Tibial nerve (tissue), 4 donors: ENCODE data around the gene ITIH4. TPM values are rescaled to one million over a fixed set of nuclear protein-coding genes. Genes with fewer than 3 reads are reported as not detected.

Experiments used
- DNase-seq, 2 donors: peaks; one replicate each; pipeline ENCODE4 v3.0.0-alpha.2; 2019; ENCODE audit warnings: low spot score in 2 of 2
- H3K27ac ChIP-seq, 4 donors: fragments of 200-600 bp; sonication (generic) in 3 of 4; one replicate each; pipeline ENCODE4 v1.5.1; 2017 to 2019; ENCODE audit warnings: mild to moderate bottlenecking in 1 of 4
- H3K27me3 ChIP-seq, 2 donors: fragments of 200-600 bp; sonication (generic) in 1 of 2; one replicate each; pipeline versions ENCODE4 v1.5.1 to v1.6.0; 2017 to 2019
- H3K36me3 ChIP-seq, 3 donors: fragments of 200-600 bp; sonication (generic); one replicate each; pipeline ENCODE4 v1.5.1; 2018 to 2019
- H3K4me1 ChIP-seq, 4 donors: fragments of 200-600 bp; sonication (generic) in 3 of 4; one replicate each; pipeline ENCODE4 v1.5.1; 2017 to 2019
- H3K4me3 ChIP-seq, 4 donors: fragments of 200-600 bp; sonication (generic) in 3 of 4; one replicate each; pipeline ENCODE4 v1.5.1; 2017 to 2019; ENCODE audit warnings: mild to moderate bottlenecking in 1 of 4, moderate library complexity in 1 of 4
- H3K9me3 ChIP-seq, 4 donors: fragments of 200-600 bp; sonication (generic) in 3 of 4; one replicate each; pipeline ENCODE4 v1.5.1; 2017 to 2019
- EP300 ChIP-seq, 2 donors: sonication (generic); formaldehyde crosslinking; IDR thresholded peaks; one replicate each; pipeline ENCODE4 v1.6.1; 2017; ENCODE audit warnings: antibody characterized with exemption in 2 of 2, mild to moderate bottlenecking in 1 of 2
- POLR2A ChIP-seq, 2 donors: fragments of 450-650 bp; IDR thresholded peaks; one replicate each; pipeline ENCODE4 v1.6.1; 2017; ENCODE audit warnings: antibody characterized with exemption in 2 of 2, mild to moderate bottlenecking in 2 of 2, moderate library complexity in 2 of 2
- WGBS, 2 donors: methylation state at CpG; one replicate each; pipeline ENCODE4 v1.1.5; 2018; 5-methylcytosine and 5-hydroxymethylcytosine counted together
- total RNA-seq, 4 donors: library from RNA; depleted of rRNA; stranded (reverse); fragments of >200 nt; gene quantifications; one replicate each; pipeline ENCODE4 v1.1.0, GENCODE V29; 2016
- TF ChIP-seq, protein P1 (sequence below), 5 experiments: fragments of 200-600 bp in 3 of 5; fragments of 450-650 bp in 2 of 5; sonication (generic) in 3 of 5; IDR thresholded peaks; one replicate each; pipeline ENCODE4 v1.5.1; 2016 to 2019; ENCODE audit warnings: antibody characterized with exemption in 5 of 5, mild to moderate bottlenecking in 3 of 5, moderate library complexity in 2 of 5

The ITIH4 gene
- total RNA-seq, 4 donors from 2014 or later = 5.4 to 24.9 (median 10.1) TPM

DNA sequence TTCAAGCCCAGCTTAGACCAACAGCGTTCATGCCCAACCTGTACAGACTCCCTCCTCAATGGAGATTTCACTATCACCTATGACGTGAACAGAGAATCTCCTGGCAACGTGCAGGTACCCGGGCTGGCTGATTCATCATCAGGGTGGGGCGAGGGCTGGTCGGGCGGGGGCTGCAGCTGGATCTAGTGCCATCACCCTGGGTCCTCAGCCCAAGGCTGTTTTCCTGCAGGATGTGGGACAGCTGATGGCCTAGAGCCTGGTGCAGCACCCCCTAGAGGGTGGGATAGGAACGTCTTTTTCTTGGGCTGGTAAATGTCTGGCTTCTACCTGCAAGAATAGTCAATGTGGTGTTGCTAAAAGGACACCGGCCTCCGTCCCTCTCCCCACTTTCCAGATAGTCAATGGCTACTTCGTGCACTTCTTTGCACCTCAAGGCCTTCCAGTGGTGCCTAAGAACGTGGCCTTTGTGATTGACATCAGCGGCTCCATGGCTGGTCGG is 31.4 kb downstream of the ITIH4 start:
- Histone ChIP-seq H3K36me3 (peaks cover 0 to 5% (median 0%) of the 10 kb centered on the region in 3 donors), H3K27ac (peak overlapping the region in 2 of 4 donors; percentile 59 to 72), H3K4me3 (no peak overlapping the region), H3K9me3 (no peaks in the 10 kb centered on the region), H3K27me3 (no peaks in the 10 kb centered on the region), H3K4me1 (peaks cover 0 to 19% (median 8%) of the 10 kb centered on the region in 4 donors)
- 59 to 66% methylated on average over 13 to 14 of the region's 14 CpGs for WGBS, 2 donors
- no peak for DNase-seq
- TF ChIP-seq POLR2A (IDR thresholded peaks at IDR 0.05) = no peak
- TF ChIP-seq, protein P1, sequence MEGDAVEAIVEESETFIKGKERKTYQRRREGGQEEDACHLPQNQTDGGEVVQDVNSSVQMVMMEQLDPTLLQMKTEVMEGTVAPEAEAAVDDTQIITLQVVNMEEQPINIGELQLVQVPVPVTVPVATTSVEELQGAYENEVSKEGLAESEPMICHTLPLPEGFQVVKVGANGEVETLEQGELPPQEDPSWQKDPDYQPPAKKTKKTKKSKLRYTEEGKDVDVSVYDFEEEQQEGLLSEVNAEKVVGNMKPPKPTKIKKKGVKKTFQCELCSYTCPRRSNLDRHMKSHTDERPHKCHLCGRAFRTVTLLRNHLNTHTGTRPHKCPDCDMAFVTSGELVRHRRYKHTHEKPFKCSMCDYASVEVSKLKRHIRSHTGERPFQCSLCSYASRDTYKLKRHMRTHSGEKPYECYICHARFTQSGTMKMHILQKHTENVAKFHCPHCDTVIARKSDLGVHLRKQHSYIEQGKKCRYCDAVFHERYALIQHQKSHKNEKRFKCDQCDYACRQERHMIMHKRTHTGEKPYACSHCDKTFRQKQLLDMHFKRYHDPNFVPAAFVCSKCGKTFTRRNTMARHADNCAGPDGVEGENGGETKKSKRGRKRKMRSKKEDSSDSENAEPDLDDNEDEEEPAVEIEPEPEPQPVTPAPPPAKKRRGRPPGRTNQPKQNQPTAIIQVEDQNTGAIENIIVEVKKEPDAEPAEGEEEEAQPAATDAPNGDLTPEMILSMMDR (IDR thresholded peaks at IDR 0.05) = peak in 3 of 5 experiments; percentile 11 to 22 (median 21)

DNA sequence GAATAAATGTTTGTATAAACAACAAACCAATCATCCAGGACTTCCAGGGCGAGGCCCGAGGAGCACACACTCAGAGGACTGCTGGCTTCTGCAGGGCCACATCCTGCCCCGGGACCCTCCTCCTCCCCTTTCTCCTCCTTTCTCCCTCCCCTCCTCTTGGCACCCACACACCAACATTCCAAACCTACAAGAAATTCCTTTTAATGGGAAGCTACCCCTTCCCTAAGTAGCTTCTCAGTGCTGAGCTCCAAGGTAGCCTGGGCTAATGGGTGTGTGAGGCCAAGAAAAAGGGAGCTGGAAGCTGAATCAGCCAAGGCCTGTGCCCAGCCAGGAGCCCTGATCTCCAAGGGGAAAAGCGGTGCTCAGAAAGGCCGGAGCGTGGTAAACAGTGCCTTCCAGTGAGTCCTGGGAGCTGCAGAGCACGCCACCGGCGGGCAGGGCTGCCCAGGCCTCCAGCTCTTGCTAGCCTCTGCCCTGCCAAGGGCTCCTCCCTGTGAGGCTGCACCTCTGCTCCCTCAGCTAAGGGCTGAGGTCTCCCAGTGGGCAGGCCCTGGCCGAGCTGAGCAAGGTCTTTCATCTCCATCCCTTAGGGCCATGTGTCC is 32.0 kb downstream of the ITIH4 start:
- no peaks in the 10 kb centered on the region for H3K27me3 ChIP-seq
- 52 to 59% methylated on average over 9 to 10 of the region's 10 CpGs for WGBS, 2 donors
- no peak overlapping the region for H3K4me3 ChIP-seq
- peaks cover 0 to 5% (median 0%) of the 10 kb centered on the region in 3 donors for H3K36me3 ChIP-seq
- TF ChIP-seq EP300 (IDR thresholded peaks at IDR 0.05) (no peak), POLR2A (IDR thresholded peaks at IDR 0.05) (no peak)
- TF ChIP-seq, protein P1 (IDR thresholded peaks at IDR 0.05) = no peak
- H3K9me3 ChIP-seq = no peaks in the 10 kb centered on the region
- peak overlapping the region in 2 of 4 donors; percentile 59 to 72 for H3K27ac ChIP-seq
- H3K4me1 ChIP-seq = peaks cover 0 to 23% (median 10%) of the 10 kb centered on the region in 4 donors
- no peak for DNase-seq

DNA sequence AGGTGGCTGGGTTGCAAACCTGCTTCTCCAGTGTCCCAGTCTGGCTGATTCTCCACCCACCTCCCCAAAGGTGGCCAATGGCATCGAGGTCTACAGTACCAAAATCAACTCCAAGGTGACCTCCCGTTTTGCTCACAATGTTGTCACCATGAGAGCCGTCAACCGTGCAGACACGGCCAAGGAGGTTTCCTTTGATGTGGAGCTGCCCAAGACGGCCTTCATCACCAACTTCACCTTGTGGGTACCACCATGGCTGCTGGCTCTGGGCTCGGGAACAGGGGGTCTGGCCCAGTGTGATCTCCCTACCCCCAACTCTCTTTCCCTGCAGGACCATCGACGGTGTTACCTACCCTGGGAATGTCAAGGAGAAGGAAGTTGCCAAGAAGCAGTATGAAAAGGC is 34.1 kb downstream of the ITIH4 start:
- Histone ChIP-seq H3K4me3 (no peak overlapping the region), H3K27me3 (no peaks in the 10 kb centered on the region), H3K4me1 (peaks cover 0 to 30% (median 10%) of the 10 kb centered on the region in 4 donors), H3K36me3 (no peaks in the 10 kb centered on the region), H3K9me3 (no peaks in the 10 kb centered on the region), H3K27ac (peak overlapping the region in 1 of 4 donors; percentile 82)
- no peak for TF ChIP-seq EP300 (IDR thresholded peaks at IDR 0.05)
- DNase-seq = no peak
- 95% methylated on average over 9 of the region's 9 CpGs for WGBS, 2 donors

DNA sequence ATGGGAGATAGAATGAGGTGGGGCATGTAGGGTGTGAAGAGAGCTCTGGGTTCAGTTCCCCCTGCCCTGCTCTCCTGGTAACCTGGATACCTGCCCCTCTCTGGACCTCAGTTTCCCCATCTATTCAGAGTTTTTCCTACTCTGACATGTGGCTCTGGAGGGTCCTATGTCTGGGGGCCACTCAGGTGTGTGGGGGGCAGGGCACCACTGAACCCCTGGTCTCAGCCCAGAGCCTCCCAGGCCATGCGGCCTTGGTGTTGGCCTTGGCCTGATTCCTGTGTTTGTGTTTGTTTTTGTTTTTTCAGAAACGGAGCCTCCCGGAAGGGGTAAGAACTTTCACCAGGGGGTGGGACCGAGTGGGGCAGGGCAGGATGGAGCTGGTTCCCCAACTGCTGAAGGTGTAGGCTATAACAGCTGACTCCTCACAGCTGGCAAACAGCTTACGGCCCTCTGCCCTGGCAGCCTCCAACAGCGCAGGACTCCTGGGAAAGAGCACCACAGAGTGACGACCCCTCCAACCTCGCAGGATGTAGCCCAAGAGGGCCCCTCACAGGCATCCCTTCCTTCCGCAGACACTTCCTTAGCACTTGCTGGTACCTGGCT is 35.1 kb downstream of the ITIH4 start:
- DNase-seq = no peak
- peak overlapping the region in 3 of 4 donors; percentile 50 to 82 (median 77) for H3K27ac ChIP-seq
- H3K4me3 ChIP-seq = no peak overlapping the region
- 44 to 57% methylated on average over 9 of the region's 9 CpGs for WGBS, 2 donors
- H3K36me3 ChIP-seq = no peaks in the 10 kb centered on the region
- no peaks in the 10 kb centered on the region for H3K9me3 ChIP-seq
- H3K27me3 ChIP-seq = no peaks in the 10 kb centered on the region
- TF ChIP-seq, protein P1 (IDR thresholded peaks at IDR 0.05) = no peak
- TF ChIP-seq EP300 (IDR thresholded peaks at IDR 0.05) = no peak
- TF ChIP-seq POLR2A (IDR thresholded peaks at IDR 0.05) = no peak
- H3K4me1 ChIP-seq = peaks cover 0 to 30% (median 10%) of the 10 kb centered on the region in 4 donors

DNA sequence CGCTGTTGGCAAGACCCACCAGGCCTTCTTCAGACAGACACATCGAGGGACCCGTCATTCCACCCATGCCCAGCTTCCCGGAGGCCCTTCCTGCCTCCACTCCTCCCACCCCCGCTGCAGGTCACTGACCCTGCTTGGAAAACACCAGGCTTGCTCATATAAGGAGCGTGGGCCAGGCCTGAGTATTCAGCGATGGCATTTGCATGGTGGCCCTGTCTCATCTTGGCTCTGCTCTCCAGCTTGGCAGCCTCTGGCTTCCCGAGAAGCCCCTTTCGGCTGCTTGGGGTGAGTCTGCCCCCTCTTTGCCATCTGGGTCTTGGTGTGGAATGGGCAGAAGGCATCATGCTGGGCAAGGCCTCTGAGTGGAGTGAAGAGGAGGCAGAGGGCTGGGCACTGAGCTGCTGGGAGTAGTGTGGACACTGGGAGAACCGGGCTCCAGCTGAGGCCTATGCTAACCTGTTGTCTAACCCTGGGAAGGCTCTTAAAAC is 35.8 kb downstream of the ITIH4 start, which contains the start of gene ITIH3:
Gene ITIH3 (plus strand): TSS at position 185 of the 488 bp plus-strand sequence. CDS start 8 bp downstream, at position 193.
- Histone ChIP-seq H3K27ac (peak within 1 kb of the TSS; percentile 42 to 82 (median 64)), H3K27me3 (no peaks in the 10 kb centered on the region), H3K4me3 (no peak within 1 kb of the TSS), H3K9me3 (no peaks in the 10 kb centered on the region), H3K36me3 (no peaks in the 10 kb centered on the region), H3K4me1 (peaks cover 0 to 30% (median 10%) of the 10 kb centered on the region in 4 donors)
- no peak for DNase-seq
- TF ChIP-seq EP300 (IDR thresholded peaks at IDR 0.05) (peak in 1 of 2 donors; percentile 38), POLR2A (IDR thresholded peaks at IDR 0.05) (no peak)
- TF ChIP-seq, protein P1 (IDR thresholded peaks at IDR 0.05) = no peak
- WGBS, 2 donors = 47 to 54% methylated on average over 8 to 10 of the region's 10 CpGs
